Neuron (in vitro differentiated cells): ENCODE measurements around the gene ZNF205.

Experiments
- H2AFZ ChIP-seq: one replicate; pipeline ENCODE4 v1.6.1; 2013; ENCODE audit warnings: low read depth, mild to moderate bottlenecking, inconsistent platforms, low read length, moderate library complexity
- H3K27me3 ChIP-seq: one replicate; pipeline ENCODE4 v1.6.1; 2013; ENCODE audit warnings: low read length; ENCODE audit not compliant: insufficient read depth
- H3K36me3 ChIP-seq: one replicate; pipeline ENCODE4 v1.6.1; 2013; ENCODE audit warnings: low read length; ENCODE audit not compliant: insufficient read depth
- H3K4me1 ChIP-seq: one replicate; pipeline ENCODE4 v1.6.1; 2013; ENCODE audit warnings: low read length; ENCODE audit not compliant: insufficient read depth
- H3K4me3 ChIP-seq: 2 replicates; pipeline ENCODE4 v1.5.1; 2013; ENCODE audit warnings: mild to moderate bottlenecking, low read length, moderate library complexity
- H3K9me3 ChIP-seq: one replicate; pipeline ENCODE4 v1.6.1; 2013; ENCODE audit warnings: low read length

ZNF205 gene

GRCh38 chr16:3088450-3088849 lies 23.9 kb upstream of the ZNF205 start:
- Histone ChIP-seq H3K27me3 (no peaks in the 10 kb centered on the region), H2AFZ (no peak overlapping the region), H3K9me3 (no peaks in the 10 kb centered on the region), H3K4me1 (peaks cover 19% of the 10 kb centered on the region), H3K4me3 (no peak overlapping the region), H3K36me3 (no peaks in the 10 kb centered on the region)

GRCh38 chr16:3088925-3089716 lies 23.3 kb upstream of the ZNF205 start:
- Histone ChIP-seq H3K27me3 (no peaks in the 10 kb centered on the region), H3K36me3 (no peaks in the 10 kb centered on the region), H3K9me3 (no peaks in the 10 kb centered on the region), H3K4me1 (peaks cover 16% of the 10 kb centered on the region), H2AFZ (no peak overlapping the region), H3K4me3 (no peak overlapping the region)

- Histone ChIP-seq H3K36me3 (no peaks in the 10 kb centered on the region), H3K4me3 (no peak overlapping the region), H3K4me1 (peaks cover 16% of the 10 kb centered on the region), H3K9me3 (no peaks in the 10 kb centered on the region), H3K27me3 (no peaks in the 10 kb centered on the region), H2AFZ (no peak overlapping the region)
Observed at GRCh38 chr16:3089717-3090592, 22.4 kb upstream of the ZNF205 start.

- H2AFZ ChIP-seq = no peak overlapping the region
- H3K9me3 ChIP-seq = no peaks in the 10 kb centered on the region
- H3K4me3 ChIP-seq = no peak overlapping the region
- no peaks in the 10 kb centered on the region for H3K27me3 ChIP-seq
- H3K36me3 ChIP-seq = no peaks in the 10 kb centered on the region
- peaks cover 14% of the 10 kb centered on the region for H3K4me1 ChIP-seq
Observed at GRCh38 chr16:3091551-3091950, 20.8 kb upstream of the ZNF205 start.

- Histone ChIP-seq H2AFZ (no peak overlapping the region), H3K36me3 (no peaks in the 10 kb centered on the region), H3K4me1 (peaks cover 7% of the 10 kb centered on the region), H3K27me3 (peaks cover 3% of the 10 kb centered on the region), H3K4me3 (no peak overlapping the region), H3K9me3 (no peaks in the 10 kb centered on the region)
Observed at GRCh38 chr16:3092501-3092941, 19.9 kb upstream of the ZNF205 start.

GRCh38 chr16:3094289-3095027 lies 17.9 kb upstream of the ZNF205 start:
- H3K4me3 ChIP-seq = no peak overlapping the region
- H3K9me3 ChIP-seq = no peaks in the 10 kb centered on the region
- H2AFZ ChIP-seq = no peak overlapping the region
- no peaks in the 10 kb centered on the region for H3K36me3 ChIP-seq
- H3K4me1 ChIP-seq = peaks cover 3% of the 10 kb centered on the region
- H3K27me3 ChIP-seq = peaks cover 16% of the 10 kb centered on the region

- no peak overlapping the region for H3K4me3 ChIP-seq
- H3K4me1 ChIP-seq = peaks cover 3% of the 10 kb centered on the region
- H3K36me3 ChIP-seq = no peaks in the 10 kb centered on the region
- no peak overlapping the region for H2AFZ ChIP-seq
- no peaks in the 10 kb centered on the region for H3K9me3 ChIP-seq
- peaks cover 16% of the 10 kb centered on the region for H3K27me3 ChIP-seq
Observed at GRCh38 chr16:3095869-3096268, 16.5 kb upstream of the ZNF205 start.

GRCh38 chr16:3096362-3096761 lies 16.0 kb upstream of the ZNF205 start:
- Histone ChIP-seq H2AFZ (no peak overlapping the region), H3K36me3 (no peaks in the 10 kb centered on the region), H3K9me3 (no peaks in the 10 kb centered on the region), H3K27me3 (peaks cover 16% of the 10 kb centered on the region), H3K4me1 (peaks cover 3% of the 10 kb centered on the region), H3K4me3 (no peak overlapping the region)

GRCh38 chr16:3097266-3097665 lies 15.1 kb upstream of the ZNF205 start:
- H3K36me3 ChIP-seq = no peaks in the 10 kb centered on the region
- no peak overlapping the region for H2AFZ ChIP-seq
- H3K4me1 ChIP-seq = peaks cover 8% of the 10 kb centered on the region
- no peaks in the 10 kb centered on the region for H3K9me3 ChIP-seq
- H3K27me3 ChIP-seq = peaks cover 16% of the 10 kb centered on the region
- no peak overlapping the region for H3K4me3 ChIP-seq

GRCh38 chr16:3098459-3099394 lies 13.7 kb upstream of the ZNF205 start, which contains the start of gene ZSCAN10:
ZSCAN10 (minus strand) TSS chr16:3099294; CDS start chr16:3092937, 6,357 bp downstream.
- no peaks in the 10 kb centered on the region for H3K36me3 ChIP-seq
- no peaks in the 10 kb centered on the region for H3K9me3 ChIP-seq
- peaks cover 16% of the 10 kb centered on the region for H3K27me3 ChIP-seq
- H3K4me3 ChIP-seq = no peak within 1 kb of the TSS
- no peak within 1 kb of the TSS for H2AFZ ChIP-seq
- H3K4me1 ChIP-seq = peaks cover 9% of the 10 kb centered on the region

- no peaks in the 10 kb centered on the region for H3K9me3 ChIP-seq
- H3K36me3 ChIP-seq = no peaks in the 10 kb centered on the region
- H3K27me3 ChIP-seq = peaks cover 16% of the 10 kb centered on the region
- H2AFZ ChIP-seq = no peak overlapping the region
- no peak overlapping the region for H3K4me3 ChIP-seq
- H3K4me1 ChIP-seq = peaks cover 9% of the 10 kb centered on the region
Observed at GRCh38 chr16:3099395-3099731, 13.0 kb upstream of the ZNF205 start.
